GM13977 (cell line): ENCODE results near the gene PREP.

Experiments
- DNase-seq: peaks from one replicate; pipeline ENCODE4 v3.0.0; 2012; ENCODE audit warnings: low spot score
- CTCF ChIP-seq: IDR thresholded peaks from 2 replicates; pipeline ENCODE4 v1.5.1; 2012; ENCODE audit warnings: mild to moderate bottlenecking, control low read depth; ENCODE audit not compliant: insufficient read depth; ENCODE audit errors: extremely low read depth, missing control alignments
- in situ Hi-C: fragments of 300-500 bp; cut with MboI; formaldehyde crosslinking; loops from one replicate; pipeline ENCODE4 v1.12.0; 2022; ENCODE audit warnings: low sequenced_read_pairs, low pct_unique_long_range_greater_than_20kb, mixed read lengths, inconsistent platforms; ENCODE audit not compliant: unreplicated experiment

The PREP gene

GRCh38 chr6:105400501-105400900, 2.4 kb downstream of the PREP start:
- in situ Hi-C loops = loop anchor here (10.0 kb wide), 1 partner anchor 306 kb away; no protein-coding TSS in a partner anchor
- DNase-seq = no peak
- TF ChIP-seq CTCF = no peak

- no peak for TF ChIP-seq CTCF
- no peak for DNase-seq
- in situ Hi-C loops = no loop called here
Measured at GRCh38 chr6:105398859-105399258, 4.0 kb downstream of the PREP start.

- TF ChIP-seq CTCF = no peak
- DNase-seq = no peak
- in situ Hi-C loops = no loop called here
Measured at GRCh38 chr6:105397987-105398386, 4.9 kb downstream of the PREP start.

- DNase-seq = no peak
- in situ Hi-C loops = no loop called here
- TF ChIP-seq CTCF = no peak
Measured at GRCh38 chr6:105391705-105392104, 11.2 kb downstream of the PREP start.

- no peak for DNase-seq
- in situ Hi-C loops = no loop called here
- no peak for TF ChIP-seq CTCF
Measured at GRCh38 chr6:105389543-105389942, 13.3 kb downstream of the PREP start.

GRCh38 chr6:105388392-105388791, 14.5 kb downstream of the PREP start:
- TF ChIP-seq CTCF = no peak
- no peak for DNase-seq
- in situ Hi-C loops = no loop called here

GRCh38 chr6:105384004-105384403, 18.9 kb downstream of the PREP start:
- no peak for DNase-seq
- in situ Hi-C loops = no loop called here

More at GRCh38 chr6:105384004-105384403, 18.9 kb downstream of the PREP start:
- TF ChIP-seq CTCF = no peak
